Hepatocyte (in vitro differentiated cells): ENCODE data around the gene EVL.

ENCODE experiments used
- EZH2phosphoT487 ChIP-seq: fragments of 200-600 bp; sonication (generic); IDR thresholded peaks from one replicate; pipeline ENCODE4 v1.6.1; 2018; ENCODE audit warnings: antibody characterized with exemption, mild to moderate bottlenecking, low read depth, moderate library complexity; ENCODE audit not compliant: unreplicated experiment, severe bottlenecking
- TF ChIP-seq, protein P1 (sequence below): fragments of 200-600 bp; sonication (generic); IDR thresholded peaks from 2 replicates; pipeline ENCODE4 v1.5.1; 2016; ENCODE audit warnings: antibody characterized with exemption, mild to moderate bottlenecking; ENCODE audit not compliant: poor library complexity

DNA sequence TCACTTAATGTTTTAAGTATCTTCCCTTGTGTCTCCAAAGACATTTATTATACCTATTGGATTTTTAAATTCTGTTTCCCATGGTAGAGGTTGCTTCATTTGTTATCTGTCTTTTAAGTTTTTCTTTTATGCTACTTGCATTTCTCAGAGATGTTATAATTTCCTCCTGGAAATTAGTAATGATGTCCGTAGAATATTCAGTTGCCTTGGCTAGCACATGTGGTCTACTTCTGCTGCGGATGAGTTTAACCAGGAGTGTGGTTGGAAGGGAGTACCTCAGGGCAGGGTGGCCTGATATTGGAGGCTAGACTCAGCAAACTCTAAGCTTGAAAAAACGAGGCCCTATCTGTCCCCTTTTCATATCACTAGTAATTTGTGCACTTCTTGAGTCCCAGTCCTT is 8.8 kb upstream of the EVL start:
- TF ChIP-seq, protein P1, sequence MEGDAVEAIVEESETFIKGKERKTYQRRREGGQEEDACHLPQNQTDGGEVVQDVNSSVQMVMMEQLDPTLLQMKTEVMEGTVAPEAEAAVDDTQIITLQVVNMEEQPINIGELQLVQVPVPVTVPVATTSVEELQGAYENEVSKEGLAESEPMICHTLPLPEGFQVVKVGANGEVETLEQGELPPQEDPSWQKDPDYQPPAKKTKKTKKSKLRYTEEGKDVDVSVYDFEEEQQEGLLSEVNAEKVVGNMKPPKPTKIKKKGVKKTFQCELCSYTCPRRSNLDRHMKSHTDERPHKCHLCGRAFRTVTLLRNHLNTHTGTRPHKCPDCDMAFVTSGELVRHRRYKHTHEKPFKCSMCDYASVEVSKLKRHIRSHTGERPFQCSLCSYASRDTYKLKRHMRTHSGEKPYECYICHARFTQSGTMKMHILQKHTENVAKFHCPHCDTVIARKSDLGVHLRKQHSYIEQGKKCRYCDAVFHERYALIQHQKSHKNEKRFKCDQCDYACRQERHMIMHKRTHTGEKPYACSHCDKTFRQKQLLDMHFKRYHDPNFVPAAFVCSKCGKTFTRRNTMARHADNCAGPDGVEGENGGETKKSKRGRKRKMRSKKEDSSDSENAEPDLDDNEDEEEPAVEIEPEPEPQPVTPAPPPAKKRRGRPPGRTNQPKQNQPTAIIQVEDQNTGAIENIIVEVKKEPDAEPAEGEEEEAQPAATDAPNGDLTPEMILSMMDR = no peak
- no peak for TF ChIP-seq EZH2phosphoT487
